ENCODE results near the gene KAT8.

DNA sequence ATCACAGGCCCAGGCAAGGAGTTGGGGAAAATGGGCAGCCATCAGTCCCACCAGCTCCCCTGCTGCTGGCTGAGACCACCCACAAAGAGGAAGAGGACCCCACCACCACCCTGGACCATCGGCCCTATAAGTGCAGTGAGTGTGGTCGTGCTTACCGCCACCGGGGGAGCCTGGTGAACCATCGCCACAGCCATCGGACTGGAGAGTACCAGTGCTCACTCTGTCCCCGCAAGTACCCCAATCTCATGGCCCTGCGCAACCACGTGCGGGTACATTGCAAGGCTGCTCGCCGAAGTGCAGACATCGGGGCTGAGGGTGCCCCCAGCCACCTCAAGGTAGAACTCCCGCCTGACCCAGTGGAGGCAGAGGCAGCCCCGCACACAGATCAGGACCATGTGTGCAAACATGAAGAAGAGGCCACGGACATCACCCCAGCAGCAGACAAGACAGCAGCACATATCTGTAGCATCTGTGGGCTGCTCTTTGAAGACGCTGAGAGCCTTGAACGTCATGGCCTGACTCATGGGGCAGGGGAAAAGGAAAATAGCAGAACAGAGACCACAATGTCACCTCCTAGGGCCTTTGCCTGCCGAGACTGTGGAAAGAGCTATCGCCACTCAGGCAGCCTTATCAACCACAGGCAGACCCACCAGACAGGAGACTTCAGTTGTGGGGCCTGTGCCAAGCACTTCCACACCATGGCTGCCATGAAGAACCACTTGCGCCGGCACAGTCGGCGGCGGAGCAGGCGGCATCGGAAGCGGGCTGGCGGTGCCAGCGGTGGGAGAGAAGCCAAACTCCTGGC, 39.7 kb upstream of the KAT8 start:
- TF ChIP-seq POLR2AphosphoS5 (IDR thresholded peaks at IDR 0.05; ENCODE audit: low read depth, low read length) (no peak), ZBTB38 (CRISPR knock-in tag; IDR thresholded peaks at IDR 0.05) (no peak), MED8 (CRISPR knock-in tag; IDR thresholded peaks at IDR 0.05; ENCODE audit: insufficient replicate concordance) (no peak)
- TF ChIP-seq, protein P1, sequence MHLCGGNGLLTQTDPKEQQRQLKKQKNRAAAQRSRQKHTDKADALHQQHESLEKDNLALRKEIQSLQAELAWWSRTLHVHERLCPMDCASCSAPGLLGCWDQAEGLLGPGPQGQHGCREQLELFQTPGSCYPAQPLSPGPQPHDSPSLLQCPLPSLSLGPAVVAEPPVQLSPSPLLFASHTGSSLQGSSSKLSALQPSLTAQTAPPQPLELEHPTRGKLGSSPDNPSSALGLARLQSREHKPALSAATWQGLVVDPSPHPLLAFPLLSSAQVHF (CRISPR knock-in tag; IDR thresholded peaks at IDR 0.05) = no peak
- TF ChIP-seq, protein P2, sequence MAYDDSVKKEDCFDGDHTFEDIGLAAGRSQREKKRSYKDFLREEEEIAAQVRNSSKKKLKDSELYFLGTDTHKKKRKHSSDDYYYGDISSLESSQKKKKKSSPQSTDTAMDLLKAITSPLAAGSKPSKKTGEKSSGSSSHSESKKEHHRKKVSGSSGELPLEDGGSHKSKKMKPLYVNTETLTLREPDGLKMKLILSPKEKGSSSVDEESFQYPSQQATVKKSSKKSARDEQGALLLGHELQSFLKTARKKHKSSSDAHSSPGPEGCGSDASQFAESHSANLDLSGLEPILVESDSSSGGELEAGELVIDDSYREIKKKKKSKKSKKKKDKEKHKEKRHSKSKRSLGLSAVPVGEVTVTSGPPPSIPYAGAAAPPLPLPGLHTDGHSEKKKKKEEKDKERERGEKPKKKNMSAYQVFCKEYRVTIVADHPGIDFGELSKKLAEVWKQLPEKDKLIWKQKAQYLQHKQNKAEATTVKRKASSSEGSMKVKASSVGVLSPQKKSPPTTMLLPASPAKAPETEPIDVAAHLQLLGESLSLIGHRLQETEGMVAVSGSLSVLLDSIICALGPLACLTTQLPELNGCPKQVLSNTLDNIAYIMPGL (CRISPR knock-in tag; IDR thresholded peaks at IDR 0.05; ENCODE audit: borderline replicate concordance in 1 of 2, low read depth in 1 of 2) = no peak
- TF ChIP-seq, protein P3, sequence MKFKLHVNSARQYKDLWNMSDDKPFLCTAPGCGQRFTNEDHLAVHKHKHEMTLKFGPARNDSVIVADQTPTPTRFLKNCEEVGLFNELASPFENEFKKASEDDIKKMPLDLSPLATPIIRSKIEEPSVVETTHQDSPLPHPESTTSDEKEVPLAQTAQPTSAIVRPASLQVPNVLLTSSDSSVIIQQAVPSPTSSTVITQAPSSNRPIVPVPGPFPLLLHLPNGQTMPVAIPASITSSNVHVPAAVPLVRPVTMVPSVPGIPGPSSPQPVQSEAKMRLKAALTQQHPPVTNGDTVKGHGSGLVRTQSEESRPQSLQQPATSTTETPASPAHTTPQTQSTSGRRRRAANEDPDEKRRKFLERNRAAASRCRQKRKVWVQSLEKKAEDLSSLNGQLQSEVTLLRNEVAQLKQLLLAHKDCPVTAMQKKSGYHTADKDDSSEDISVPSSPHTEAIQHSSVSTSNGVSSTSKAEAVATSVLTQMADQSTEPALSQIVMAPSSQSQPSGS (CRISPR knock-in tag; IDR thresholded peaks at IDR 0.05) = no peak
- TF ChIP-seq, protein P4, sequence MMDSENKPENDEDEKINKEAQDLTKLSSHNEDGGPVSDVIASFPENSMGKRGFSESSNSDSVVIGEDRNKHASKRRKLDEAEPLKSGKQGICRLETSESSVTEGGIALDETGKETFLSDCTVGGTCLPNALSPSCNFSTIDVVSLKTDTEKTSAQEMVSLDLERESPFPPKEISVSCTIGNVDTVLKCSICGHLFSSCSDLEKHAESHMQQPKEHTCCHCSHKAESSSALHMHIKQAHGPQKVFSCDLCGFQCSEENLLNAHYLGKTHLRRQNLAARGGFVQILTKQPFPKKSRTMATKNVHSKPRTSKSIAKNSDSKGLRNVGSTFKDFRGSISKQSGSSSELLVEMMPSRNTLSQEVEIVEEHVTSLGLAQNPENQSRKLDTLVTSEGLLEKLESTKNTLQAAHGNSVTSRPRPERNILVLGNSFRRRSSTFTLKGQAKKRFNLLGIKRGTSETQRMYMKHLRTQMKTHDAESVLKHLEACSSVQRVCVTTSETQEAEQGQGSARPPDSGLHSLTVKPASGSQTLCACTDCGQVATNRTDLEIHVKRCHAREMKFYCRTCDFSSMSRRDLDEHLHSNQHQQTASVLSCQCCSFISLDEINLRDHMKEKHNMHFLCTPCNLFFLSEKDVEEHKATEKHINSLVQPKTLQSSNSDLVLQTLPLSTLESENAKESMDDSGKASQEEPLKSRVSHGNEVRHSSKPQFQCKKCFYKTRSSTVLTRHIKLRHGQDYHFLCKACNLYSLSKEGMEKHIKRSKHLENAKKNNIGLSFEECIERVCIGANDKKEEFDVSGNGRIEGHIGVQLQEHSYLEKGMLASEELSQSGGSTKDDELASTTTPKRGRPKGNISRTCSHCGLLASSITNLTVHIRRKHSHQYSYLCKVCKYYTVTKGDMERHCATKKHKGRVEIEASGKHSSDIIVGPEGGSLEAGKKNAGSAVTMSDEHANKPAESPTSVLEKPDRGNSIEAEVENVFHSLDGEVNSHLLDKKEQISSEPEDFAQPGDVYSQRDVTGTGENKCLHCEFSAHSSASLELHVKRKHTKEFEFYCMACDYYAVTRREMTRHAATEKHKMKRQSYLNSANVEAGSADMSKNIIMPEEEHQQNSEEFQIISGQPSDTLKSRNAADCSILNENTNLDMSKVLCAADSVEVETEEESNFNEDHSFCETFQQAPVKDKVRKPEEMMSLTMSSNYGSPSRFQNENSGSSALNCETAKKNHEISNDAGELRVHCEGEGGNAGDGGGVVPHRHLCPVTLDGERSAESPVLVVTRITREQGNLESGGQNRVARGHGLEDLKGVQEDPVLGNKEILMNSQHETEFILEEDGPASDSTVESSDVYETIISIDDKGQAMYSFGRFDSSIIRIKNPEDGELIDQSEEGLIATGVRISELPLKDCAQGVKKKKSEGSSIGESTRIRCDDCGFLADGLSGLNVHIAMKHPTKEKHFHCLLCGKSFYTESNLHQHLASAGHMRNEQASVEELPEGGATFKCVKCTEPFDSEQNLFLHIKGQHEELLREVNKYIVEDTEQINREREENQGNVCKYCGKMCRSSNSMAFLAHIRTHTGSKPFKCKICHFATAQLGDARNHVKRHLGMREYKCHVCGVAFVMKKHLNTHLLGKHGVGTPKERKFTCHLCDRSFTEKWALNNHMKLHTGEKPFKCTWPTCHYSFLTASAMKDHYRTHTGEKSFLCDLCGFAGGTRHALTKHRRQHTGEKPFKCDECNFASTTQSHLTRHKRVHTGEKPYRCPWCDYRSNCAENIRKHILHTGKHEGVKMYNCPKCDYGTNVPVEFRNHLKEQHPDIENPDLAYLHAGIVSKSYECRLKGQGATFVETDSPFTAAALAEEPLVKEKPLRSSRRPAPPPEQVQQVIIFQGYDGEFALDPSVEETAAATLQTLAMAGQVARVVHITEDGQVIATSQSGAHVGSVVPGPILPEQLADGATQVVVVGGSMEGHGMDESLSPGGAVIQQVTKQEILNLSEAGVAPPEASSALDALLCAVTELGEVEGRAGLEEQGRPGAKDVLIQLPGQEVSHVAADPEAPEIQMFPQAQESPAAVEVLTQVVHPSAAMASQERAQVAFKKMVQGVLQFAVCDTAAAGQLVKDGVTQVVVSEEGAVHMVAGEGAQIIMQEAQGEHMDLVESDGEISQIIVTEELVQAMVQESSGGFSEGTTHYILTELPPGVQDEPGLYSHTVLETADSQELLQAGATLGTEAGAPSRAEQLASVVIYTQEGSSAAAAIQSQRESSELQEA (CRISPR knock-in tag; IDR thresholded peaks at IDR 0.05; ENCODE audit: not compliant biosample characterization) = no peak
- TF ChIP-seq, protein P5, sequence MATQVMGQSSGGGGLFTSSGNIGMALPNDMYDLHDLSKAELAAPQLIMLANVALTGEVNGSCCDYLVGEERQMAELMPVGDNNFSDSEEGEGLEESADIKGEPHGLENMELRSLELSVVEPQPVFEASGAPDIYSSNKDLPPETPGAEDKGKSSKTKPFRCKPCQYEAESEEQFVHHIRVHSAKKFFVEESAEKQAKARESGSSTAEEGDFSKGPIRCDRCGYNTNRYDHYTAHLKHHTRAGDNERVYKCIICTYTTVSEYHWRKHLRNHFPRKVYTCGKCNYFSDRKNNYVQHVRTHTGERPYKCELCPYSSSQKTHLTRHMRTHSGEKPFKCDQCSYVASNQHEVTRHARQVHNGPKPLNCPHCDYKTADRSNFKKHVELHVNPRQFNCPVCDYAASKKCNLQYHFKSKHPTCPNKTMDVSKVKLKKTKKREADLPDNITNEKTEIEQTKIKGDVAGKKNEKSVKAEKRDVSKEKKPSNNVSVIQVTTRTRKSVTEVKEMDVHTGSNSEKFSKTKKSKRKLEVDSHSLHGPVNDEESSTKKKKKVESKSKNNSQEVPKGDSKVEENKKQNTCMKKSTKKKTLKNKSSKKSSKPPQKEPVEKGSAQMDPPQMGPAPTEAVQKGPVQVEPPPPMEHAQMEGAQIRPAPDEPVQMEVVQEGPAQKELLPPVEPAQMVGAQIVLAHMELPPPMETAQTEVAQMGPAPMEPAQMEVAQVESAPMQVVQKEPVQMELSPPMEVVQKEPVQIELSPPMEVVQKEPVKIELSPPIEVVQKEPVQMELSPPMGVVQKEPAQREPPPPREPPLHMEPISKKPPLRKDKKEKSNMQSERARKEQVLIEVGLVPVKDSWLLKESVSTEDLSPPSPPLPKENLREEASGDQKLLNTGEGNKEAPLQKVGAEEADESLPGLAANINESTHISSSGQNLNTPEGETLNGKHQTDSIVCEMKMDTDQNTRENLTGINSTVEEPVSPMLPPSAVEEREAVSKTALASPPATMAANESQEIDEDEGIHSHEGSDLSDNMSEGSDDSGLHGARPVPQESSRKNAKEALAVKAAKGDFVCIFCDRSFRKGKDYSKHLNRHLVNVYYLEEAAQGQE (IDR thresholded peaks at IDR 0.05; ENCODE audit: borderline replicate concordance in 1 of 2, low read depth in 1 of 2, low read length in 2 of 2) = no peak

Data from HepG2 (cell line).